Measurements from ENCODE around the gene HBE1. TPM values are rescaled to one million over a fixed set of nuclear protein-coding genes. Genes with fewer than 3 reads are reported as not detected.

The HBE1 gene
- total RNA-seq, 4 donors from 2014 or later: not detected

DNA sequence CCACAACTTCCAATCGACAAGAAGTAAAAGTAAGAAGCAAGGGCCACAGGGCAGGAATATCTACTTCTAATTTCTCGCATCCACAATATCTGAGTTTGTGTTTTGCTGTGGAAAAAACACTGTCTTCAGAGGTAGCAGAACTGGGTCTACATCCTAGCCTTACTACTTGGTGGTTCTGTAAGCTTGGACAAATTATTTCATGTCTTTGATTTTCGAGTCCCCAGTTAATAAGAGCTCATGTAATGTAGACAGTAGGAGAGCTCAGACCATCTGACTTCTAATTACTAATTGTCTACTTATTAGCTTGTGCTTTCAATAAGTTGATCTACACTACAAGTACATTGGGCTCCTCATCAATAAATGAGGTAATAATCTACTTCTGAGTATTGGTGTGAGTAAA, 13.3 kb upstream of the HBE1 start:
- DNase-seq (ENCODE audit: extremely low spot score): no peak
- TF ChIP-seq POLR2AphosphoS5 (IDR thresholded peaks at IDR 0.05) (no peak), POLR2A (IDR thresholded peaks at IDR 0.05; ENCODE audit: low read depth) (no peak), EP300 (IDR thresholded peaks at IDR 0.05) (no peak)
- TF ChIP-seq, protein P1, sequence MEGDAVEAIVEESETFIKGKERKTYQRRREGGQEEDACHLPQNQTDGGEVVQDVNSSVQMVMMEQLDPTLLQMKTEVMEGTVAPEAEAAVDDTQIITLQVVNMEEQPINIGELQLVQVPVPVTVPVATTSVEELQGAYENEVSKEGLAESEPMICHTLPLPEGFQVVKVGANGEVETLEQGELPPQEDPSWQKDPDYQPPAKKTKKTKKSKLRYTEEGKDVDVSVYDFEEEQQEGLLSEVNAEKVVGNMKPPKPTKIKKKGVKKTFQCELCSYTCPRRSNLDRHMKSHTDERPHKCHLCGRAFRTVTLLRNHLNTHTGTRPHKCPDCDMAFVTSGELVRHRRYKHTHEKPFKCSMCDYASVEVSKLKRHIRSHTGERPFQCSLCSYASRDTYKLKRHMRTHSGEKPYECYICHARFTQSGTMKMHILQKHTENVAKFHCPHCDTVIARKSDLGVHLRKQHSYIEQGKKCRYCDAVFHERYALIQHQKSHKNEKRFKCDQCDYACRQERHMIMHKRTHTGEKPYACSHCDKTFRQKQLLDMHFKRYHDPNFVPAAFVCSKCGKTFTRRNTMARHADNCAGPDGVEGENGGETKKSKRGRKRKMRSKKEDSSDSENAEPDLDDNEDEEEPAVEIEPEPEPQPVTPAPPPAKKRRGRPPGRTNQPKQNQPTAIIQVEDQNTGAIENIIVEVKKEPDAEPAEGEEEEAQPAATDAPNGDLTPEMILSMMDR (IDR thresholded peaks at IDR 0.05): no peak
- intact Hi-C loops (cut with DNase I): no loop called here
- WGBS: 84% methylated on average over 3 of the region's 3 CpGs
- peaks cover 0 to 7% (median 2%) of the 10 kb centered on the region in 4 donors for H3K4me1 ChIP-seq
- H3K36me3 ChIP-seq: no peaks in the 10 kb centered on the region
- H3K27ac ChIP-seq (replicated peaks in 1 of 4): no peak overlapping the region
- H3K27me3 ChIP-seq: no peaks in the 10 kb centered on the region
- no peaks in the 10 kb centered on the region for H3K9me3 ChIP-seq
- no peak overlapping the region for H3K4me3 ChIP-seq

DNA sequence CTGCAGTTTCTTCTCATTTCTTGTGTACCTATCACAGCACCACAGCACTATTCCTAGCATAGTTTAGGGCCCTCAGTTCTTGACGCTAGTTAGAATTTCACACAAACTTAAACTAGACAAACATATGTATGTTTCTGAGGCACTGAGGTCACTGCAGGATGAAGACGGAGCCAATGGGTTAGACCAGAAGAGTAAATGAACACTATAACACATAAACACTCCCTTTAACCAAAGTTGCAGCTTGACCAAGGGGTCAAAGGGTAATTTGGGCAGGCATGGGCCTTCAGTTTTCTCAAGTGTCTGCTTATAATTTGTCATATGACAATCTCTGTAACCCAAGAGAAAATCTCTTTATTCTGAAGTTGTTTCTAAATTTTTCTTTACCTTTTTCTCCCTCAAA, 12.9 kb upstream of the HBE1 start:
- intact Hi-C loops (cut with DNase I): no loop called here
- TF ChIP-seq, protein P1 (IDR thresholded peaks at IDR 0.05): no peak
- TF ChIP-seq EP300 (IDR thresholded peaks at IDR 0.05) (no peak), POLR2A (IDR thresholded peaks at IDR 0.05; ENCODE audit: low read depth) (no peak), POLR2AphosphoS5 (IDR thresholded peaks at IDR 0.05) (no peak)
- H3K4me3 ChIP-seq: no peak overlapping the region
- no peak for DNase-seq (ENCODE audit: extremely low spot score)
- no peaks in the 10 kb centered on the region for H3K27me3 ChIP-seq
- WGBS: 82% methylated on average over 2 of the region's 2 CpGs
- no peaks in the 10 kb centered on the region for H3K9me3 ChIP-seq
- no peaks in the 10 kb centered on the region for H3K36me3 ChIP-seq
- H3K27ac ChIP-seq (replicated peaks in 1 of 4): no peak overlapping the region
- peaks cover 0 to 7% (median 2%) of the 10 kb centered on the region in 4 donors for H3K4me1 ChIP-seq

DNA sequence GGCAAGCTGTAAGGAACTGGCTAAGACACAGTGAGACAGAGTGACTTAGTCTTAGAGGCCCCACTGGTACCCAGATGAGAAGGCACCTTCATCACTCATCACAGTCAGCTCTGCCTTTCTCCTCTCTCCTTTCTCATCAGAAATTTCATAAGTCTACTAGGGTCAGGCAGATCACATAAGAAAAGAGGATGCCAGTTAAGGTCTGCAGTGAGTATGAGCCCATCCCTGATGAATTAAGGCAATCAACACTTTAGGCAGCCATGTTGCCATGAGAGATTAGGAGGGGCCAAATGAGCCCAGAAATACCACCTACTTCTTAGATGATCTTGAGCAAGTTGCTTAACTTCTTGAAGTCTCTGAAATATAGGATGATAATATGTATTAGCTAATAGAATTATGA, 11.9 kb upstream of the HBE1 start:
- intact Hi-C loops (cut with DNase I): no loop called here
- no peak overlapping the region for H3K27ac ChIP-seq (replicated peaks in 1 of 4)
- H3K4me1 ChIP-seq: peaks cover 0 to 7% (median 2%) of the 10 kb centered on the region in 4 donors
- no peaks in the 10 kb centered on the region for H3K36me3 ChIP-seq
- no peaks in the 10 kb centered on the region for H3K27me3 ChIP-seq
- no peak for DNase-seq (ENCODE audit: extremely low spot score)
- H3K9me3 ChIP-seq: no peaks in the 10 kb centered on the region
- TF ChIP-seq EP300 (IDR thresholded peaks at IDR 0.05): no peak
- no peak for TF ChIP-seq POLR2AphosphoS5 (IDR thresholded peaks at IDR 0.05)
- TF ChIP-seq, protein P1 (IDR thresholded peaks at IDR 0.05): no peak
- TF ChIP-seq POLR2A (IDR thresholded peaks at IDR 0.05; ENCODE audit: low read depth): no peak
- no peak overlapping the region for H3K4me3 ChIP-seq

DNA sequence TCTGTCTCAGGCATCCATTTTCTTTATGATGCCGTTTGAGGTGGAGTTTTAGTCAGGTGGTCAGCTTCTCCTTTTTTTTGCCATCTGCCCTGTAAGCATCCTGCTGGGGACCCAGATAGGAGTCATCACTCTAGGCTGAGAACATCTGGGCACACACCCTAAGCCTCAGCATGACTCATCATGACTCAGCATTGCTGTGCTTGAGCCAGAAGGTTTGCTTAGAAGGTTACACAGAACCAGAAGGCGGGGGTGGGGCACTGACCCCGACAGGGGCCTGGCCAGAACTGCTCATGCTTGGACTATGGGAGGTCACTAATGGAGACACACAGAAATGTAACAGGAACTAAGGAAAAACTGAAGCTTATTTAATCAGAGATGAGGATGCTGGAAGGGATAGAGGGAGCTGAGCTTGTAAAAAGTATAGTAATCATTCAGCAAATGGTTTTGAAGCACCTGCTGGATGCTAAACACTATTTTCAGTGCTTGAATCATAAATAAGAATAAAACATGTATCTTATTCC, 10.9 kb upstream of the HBE1 start:
- H3K4me3 ChIP-seq: no peak overlapping the region
- peaks cover 0 to 7% (median 2%) of the 10 kb centered on the region in 4 donors for H3K4me1 ChIP-seq
- H3K9me3 ChIP-seq: no peaks in the 10 kb centered on the region
- H3K27ac ChIP-seq (replicated peaks in 1 of 4): no peak overlapping the region
- 36% methylated on average over 3 of the region's 3 CpGs for WGBS
- no peak for DNase-seq (ENCODE audit: extremely low spot score)
- no peaks in the 10 kb centered on the region for H3K36me3 ChIP-seq
- peak in 1 of 2 donors; percentile 26 for TF ChIP-seq POLR2AphosphoS5 (IDR thresholded peaks at IDR 0.05)
- TF ChIP-seq, protein P1 (IDR thresholded peaks at IDR 0.05): no peak
- intact Hi-C loops (cut with DNase I): no loop called here
- no peaks in the 10 kb centered on the region for H3K27me3 ChIP-seq

DNA sequence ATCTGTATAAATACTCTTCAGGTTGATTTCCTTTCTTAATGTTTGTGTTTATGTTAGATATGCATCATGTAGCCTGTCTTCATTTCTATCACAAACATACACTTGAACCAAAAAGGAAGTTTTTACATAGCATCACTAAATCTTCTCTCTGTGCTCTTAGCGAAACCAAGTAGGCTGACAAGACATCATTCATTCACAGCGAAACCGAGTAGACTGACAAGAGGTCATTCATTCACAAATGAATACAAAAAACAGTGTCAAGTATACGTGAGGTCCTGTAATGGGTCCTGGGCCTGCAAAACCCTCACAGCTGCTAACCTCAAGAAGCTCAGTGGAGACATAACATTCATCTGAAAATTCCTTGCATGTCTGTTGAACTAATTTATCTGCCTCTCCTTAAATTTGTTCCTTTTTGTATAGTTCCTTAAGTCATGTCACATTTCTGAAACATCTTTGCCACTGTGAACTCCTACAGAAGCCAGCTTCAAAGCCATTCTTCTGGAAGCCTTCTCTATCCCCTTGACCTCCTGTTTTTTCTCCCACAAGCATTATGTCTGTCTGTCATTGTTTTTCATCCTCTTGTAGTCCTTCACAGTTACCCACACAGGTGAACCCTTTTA, 9.8 kb upstream of the HBE1 start:
- 92% methylated on average over 4 of the region's 4 CpGs for WGBS
- no peak for TF ChIP-seq EP300 (IDR thresholded peaks at IDR 0.05)
- TF ChIP-seq, protein P1 (IDR thresholded peaks at IDR 0.05): no peak
- no peak for TF ChIP-seq POLR2A (IDR thresholded peaks at IDR 0.05; ENCODE audit: low read depth)
- TF ChIP-seq POLR2AphosphoS5 (IDR thresholded peaks at IDR 0.05): no peak
- Histone ChIP-seq H3K27ac (replicated peaks in 1 of 4) (no peak overlapping the region), H3K27me3 (no peaks in the 10 kb centered on the region), H3K4me1 (peaks cover 0 to 7% (median 2%) of the 10 kb centered on the region in 4 donors), H3K4me3 (no peak overlapping the region), H3K9me3 (no peaks in the 10 kb centered on the region), H3K36me3 (no peaks in the 10 kb centered on the region)
- intact Hi-C loops (cut with DNase I): no loop called here
- no peak for DNase-seq (ENCODE audit: extremely low spot score)
